COLO668 (cell line): Measurements from ENCODE around the gene DDIT4L.
"Not testable (repeated sequence)": the region's sequence is repeated elsewhere in the genome, so short reads cannot be mapped to it uniquely, and the experiment has no call there.

Experiments used
- DNase-seq: peaks from one replicate; lab custom pipeline; 2025; ENCODE audit not compliant: unreplicated experiment; lab: John Stamatoyannopoulos, UW

Gene DDIT4L

DNA sequence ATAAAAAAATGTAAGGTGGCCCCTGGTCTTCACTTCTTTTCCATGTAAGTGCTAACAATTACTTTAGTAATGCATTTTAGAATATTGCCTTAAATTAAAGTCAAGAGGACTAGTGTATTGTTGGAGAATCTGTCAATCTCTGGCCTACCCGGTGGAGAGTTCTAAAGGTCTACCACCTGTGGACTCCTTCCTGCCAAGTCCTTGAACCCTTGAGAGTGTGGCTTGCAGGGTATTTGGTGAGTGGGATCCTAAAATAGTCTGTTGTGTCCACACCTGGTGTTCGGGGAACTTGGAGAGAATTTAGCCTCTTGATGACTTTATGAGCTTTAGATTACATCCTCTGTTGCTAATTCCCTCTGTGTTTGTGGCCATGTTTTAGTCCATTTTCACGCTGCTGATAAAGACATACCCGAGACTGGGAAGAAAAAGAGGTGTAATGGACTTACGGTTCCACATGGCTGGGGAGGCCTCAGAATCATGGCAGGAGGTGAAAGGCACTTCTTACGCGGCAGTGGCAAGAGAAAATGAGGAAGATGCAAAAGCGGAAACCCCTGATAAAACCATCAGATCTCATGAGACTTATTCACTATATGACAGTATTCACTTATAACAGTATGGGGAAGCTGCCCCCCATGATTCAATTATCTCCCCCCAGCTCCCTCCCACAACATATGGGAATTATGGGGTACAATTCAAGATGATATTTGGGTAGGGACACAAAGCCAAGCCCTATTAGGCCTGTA is 23.8 kb downstream of the DDIT4L start:
- no peak for DNase-seq

- DNase-seq: no peak
Observed at GRCh38 chr4:100165809-100166208, 24.5 kb downstream of the DDIT4L start.

DNA sequence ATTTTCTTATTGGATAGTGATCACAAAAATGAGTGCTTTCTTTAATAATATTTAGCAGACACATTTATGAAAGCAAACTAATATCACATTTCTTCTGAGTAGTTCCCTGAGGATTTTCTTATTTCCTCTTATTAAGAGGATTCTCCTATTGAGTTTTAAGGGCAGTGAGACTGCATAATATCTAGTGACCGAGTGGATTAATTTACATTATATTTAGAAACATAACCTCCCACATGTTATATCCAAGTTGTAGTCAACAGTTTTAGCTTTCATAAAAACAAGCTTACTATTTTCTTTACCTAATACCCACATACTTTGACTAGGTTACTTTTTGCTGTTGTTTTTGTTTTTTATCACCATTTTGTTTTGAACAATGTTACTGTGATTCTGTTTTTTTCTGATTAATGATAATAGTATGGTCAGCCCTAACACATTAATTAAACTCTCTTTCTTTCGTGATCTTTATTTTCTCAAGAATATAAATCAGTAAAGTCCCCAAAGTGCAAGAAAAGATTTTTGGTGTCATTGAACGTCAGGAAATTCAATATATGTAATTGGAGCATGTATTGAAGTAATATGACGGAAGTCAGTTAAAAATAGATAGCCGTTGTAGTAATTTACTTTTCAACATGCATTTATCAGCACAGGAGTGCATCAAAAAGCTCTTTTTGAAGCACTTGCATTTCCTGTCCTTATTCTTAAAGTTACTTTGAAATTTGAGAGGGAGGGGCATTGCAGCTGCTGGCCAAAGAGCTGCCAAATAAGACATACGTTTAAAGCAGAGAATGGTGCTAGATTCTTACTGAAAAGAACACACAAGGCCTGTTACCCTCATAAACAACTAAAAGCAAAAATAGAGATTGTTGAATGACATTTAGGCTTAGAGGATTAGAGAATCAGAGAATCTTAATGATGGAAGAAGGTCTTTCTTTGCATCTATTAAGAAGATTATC is 25.2 kb downstream of the DDIT4L start:
- DNase-seq: no peak

GRCh38 chr4:100162027-100162685 is 28.1 kb downstream of the DDIT4L start:
- no peak for DNase-seq

GRCh38 chr4:100149190-100149589 is 41.1 kb downstream of the DDIT4L start:
- DNase-seq: no peak

- no peak for DNase-seq
Observed at GRCh38 chr4:100147684-100148083, 42.6 kb downstream of the DDIT4L start.

DNA sequence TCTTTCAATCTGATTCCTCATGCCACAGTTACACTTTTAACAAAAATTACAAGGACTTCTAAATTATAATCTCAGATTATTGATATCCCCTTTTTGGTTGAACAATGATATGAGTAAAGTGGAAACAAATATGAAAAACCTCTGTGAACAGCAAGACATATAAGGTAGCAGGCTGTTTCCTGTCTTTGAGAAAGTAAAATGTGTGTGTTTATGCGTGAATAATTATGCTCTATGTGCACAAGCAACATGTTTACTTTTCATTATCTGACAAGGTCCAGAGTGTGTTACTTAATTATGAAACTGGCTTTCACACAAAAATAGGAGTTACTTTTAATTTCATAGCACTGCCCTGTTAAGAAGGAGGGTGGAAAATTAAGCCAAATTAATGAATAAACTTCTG is 43.1 kb downstream of the DDIT4L start:
- DNase-seq: no peak

DNA sequence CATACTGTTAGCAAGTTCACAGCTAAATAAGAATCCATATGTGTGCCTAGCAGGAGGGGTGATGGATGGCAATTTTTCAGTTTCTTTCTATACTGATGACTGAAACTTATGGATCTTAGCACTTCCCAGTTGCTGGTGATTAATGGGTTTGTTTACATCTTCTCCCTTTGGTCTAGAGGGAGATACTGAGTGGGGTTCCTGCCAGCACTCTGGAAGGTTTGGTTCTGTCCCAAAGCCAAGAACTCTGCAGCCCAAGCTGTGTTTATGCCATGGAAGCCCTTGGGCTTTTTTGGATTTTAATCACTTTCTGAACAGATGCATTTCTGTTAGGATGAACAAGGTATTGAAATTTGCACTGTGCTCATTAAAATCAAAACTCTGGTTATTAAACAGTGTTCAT is 43.5 kb downstream of the DDIT4L start:
- no peak for DNase-seq

GRCh38 chr4:100137320-100137719 is 52.9 kb downstream of the DDIT4L start:
- not testable (repeated sequence) for DNase-seq
